OCI-LY1 (cell line): ENCODE data around the gene VMP1.

Experiments
- EZH2 ChIP-seq: fragments of 200-600 bp; sonication (generic), shearing (Covaris generic); IDR thresholded peaks from 2 replicates; pipeline ENCODE4 v1.8.0; 2017; ENCODE audit warnings: borderline replicate concordance, mixed run types, mild to moderate bottlenecking, antibody characterized with exemption, low read length, moderate library complexity, mixed read lengths
- TF ChIP-seq, protein P1 (sequence below): fragments of 200-600 bp; sonication (generic), shearing (Covaris generic); IDR thresholded peaks from 2 replicates; pipeline ENCODE4 v1.5.1; 2017; ENCODE audit warnings: mild to moderate bottlenecking, antibody characterized with exemption, low read length, moderate library complexity, mixed read lengths

DNA sequence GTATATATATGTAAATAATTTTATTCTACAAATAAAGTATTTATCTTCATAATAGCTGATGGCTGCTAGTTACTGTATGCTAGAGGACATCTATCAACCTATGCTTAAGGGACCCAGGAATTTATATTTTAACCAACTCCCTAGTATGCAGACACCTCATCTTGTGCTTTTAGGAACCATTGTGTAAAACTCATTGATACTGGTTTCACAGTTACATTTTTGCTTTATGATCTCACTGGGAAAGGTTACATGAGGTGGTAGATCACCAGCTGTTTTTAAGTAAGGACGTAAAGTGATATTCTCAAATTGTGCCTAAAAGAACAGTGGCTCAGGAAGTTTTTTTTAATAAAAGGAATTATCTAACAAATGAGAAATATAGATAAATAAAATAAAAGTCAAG, 56.4 kb downstream of the VMP1 start:
- TF ChIP-seq, protein P1, sequence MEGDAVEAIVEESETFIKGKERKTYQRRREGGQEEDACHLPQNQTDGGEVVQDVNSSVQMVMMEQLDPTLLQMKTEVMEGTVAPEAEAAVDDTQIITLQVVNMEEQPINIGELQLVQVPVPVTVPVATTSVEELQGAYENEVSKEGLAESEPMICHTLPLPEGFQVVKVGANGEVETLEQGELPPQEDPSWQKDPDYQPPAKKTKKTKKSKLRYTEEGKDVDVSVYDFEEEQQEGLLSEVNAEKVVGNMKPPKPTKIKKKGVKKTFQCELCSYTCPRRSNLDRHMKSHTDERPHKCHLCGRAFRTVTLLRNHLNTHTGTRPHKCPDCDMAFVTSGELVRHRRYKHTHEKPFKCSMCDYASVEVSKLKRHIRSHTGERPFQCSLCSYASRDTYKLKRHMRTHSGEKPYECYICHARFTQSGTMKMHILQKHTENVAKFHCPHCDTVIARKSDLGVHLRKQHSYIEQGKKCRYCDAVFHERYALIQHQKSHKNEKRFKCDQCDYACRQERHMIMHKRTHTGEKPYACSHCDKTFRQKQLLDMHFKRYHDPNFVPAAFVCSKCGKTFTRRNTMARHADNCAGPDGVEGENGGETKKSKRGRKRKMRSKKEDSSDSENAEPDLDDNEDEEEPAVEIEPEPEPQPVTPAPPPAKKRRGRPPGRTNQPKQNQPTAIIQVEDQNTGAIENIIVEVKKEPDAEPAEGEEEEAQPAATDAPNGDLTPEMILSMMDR = no peak
- TF ChIP-seq EZH2 = no peak
